GM12801 (cell line): ENCODE results near the gene ZBTB18.

Experiments used
- TF ChIP-seq, protein P1 (sequence below): IDR thresholded peaks from one replicate; pipeline ENCODE4 v1.5.1; 2011; ENCODE audit warnings: control low read depth; ENCODE audit not compliant: insufficient read length; ENCODE audit errors: extremely low read depth

The ZBTB18 gene

DNA sequence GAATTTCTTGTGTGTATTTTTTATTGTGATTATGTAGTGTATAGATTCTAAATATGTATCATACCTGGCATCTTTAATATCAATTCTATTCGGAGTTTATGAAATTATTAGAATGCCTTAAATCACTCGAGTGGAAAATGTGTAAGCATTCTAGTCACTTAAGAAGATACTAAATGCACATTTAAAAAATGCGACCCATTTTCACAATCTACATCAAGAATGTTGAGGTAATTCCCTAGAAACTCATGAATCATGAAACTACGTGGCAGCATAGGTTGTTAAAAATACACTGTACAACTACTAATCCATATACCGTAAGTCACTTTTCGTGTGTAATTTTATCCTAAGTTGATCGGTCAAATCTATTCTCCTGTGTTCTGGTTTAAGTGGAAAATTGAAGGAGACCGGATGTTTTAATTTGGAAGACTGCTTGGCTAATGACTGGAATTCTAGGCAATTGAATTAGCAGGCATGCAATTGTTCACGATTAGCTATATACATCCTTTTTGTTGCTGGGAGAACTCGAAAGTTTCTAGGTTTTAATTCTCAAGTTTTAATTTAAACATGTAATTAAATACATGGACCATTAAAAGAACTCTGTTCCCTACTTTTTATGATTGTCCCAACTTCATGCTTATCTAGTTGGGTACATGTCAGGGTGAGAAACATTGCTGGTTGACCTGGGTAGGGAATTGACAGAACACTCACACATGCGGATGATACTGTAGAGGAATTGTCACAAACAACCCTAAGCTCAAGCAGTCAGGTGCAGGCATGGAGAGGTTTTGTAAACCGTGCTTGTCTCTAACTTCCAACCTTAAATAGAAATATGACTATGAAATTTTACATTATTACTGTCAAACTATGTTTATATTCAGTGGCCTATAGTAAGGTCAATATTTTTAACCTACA is 6.6 kb downstream of the ZBTB18 start:
- TF ChIP-seq, protein P1, sequence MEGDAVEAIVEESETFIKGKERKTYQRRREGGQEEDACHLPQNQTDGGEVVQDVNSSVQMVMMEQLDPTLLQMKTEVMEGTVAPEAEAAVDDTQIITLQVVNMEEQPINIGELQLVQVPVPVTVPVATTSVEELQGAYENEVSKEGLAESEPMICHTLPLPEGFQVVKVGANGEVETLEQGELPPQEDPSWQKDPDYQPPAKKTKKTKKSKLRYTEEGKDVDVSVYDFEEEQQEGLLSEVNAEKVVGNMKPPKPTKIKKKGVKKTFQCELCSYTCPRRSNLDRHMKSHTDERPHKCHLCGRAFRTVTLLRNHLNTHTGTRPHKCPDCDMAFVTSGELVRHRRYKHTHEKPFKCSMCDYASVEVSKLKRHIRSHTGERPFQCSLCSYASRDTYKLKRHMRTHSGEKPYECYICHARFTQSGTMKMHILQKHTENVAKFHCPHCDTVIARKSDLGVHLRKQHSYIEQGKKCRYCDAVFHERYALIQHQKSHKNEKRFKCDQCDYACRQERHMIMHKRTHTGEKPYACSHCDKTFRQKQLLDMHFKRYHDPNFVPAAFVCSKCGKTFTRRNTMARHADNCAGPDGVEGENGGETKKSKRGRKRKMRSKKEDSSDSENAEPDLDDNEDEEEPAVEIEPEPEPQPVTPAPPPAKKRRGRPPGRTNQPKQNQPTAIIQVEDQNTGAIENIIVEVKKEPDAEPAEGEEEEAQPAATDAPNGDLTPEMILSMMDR, result no peak

DNA sequence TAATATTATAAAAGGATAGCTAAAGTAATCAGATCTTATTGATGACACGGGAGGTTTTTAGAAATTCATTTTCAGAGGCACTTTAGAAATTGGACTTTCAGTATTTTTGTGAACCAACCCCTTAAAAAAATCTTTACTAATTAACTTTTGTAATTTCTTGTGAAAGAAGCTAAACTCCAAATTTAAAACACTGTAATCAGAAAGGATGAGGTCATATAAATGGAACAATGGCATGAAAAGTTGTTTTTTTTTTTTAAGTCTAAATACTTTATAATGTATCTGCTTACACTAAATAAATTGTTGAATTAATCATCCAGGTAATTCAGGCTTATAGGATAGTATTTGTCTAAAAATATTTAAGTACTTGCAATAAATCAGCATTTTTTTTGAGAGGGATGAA is 9.0 kb downstream of the ZBTB18 start:
- TF ChIP-seq, protein P1, result no peak

DNA sequence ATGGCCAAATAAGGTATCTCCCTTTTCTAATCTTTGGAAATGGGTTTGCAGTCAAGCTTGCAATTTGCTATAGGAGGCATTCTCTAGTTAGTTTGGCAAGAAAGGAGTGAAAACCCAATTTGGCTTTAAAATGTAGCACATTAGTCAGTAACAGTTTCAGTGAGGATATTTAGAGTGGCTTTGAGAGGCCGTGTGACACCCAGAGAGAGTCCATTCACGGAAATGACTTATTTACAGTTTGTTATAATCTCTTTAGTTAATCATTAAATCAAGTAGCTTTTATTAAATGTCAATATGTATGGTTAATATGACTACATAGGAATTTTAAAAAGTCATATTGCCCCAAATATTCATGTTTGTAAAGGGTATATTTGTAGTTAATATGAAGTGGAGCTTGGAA is 9.6 kb downstream of the ZBTB18 start:
- TF ChIP-seq, protein P1, result no peak

DNA sequence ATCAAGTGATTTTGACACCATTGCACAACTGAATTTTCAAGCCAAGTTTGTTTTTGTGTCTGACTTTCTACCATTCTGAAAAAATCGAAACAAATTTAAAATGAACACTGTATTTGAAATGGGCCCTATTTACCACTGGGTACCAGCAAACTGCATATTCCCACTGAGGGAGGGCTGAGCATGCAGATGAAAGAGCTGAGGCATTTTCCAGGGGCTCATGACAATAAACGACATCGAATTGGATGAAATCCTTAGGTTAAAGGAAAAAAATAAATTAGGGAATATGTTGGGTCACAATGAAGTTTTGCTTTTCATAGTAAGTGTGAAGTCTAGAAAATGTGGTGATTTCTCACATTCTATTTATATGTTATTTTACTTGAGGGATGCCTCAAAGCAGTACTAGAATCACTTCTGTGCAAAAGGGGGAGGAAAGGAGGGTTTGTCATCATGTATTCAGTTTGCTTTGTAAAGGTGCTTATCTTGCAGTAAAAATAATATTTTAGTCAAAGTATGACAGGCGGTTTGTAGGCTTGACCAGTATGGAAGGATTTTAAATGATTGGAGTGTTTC is 11.2 kb downstream of the ZBTB18 start:
- TF ChIP-seq, protein P1, result no peak

DNA sequence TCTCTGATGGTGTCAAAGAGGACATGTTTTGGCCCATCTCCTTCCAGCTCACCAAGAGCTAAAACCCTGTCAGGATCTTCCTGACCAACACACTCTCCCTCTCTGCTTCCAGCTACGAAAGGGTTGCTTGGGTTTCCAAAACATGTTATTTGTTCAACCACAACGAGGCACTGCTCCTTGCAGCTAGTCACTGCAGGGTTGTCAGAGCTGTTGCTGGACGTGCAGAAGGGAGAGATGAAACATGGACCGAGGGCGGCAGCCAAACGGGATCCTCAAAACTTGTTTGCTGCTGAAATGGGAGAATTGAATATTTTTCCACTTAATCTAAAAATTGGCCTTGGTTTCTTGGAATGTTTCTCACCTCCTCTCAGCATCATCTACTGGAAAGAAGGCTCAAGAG is 12.4 kb downstream of the ZBTB18 start:
- TF ChIP-seq, protein P1, result no peak

DNA sequence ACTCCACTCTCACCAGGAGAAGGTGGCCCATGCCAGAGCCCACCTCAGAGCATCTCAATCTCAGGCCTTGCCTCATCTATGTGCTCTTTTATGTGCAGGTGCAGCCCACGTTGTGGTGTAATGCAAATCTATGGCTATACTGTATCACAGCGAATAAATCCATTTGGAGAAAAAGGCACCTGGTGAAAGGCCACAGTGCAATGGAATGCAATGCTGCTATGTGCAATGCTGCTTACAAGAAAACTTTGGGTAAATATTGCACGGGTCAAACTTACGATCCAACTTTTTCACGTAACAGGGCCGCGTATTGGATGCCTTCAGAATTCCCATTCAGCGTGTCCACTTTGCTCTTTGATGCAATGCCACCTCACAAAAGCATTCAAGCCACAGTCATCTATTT is 13.5 kb downstream of the ZBTB18 start:
- TF ChIP-seq, protein P1, result no peak

DNA sequence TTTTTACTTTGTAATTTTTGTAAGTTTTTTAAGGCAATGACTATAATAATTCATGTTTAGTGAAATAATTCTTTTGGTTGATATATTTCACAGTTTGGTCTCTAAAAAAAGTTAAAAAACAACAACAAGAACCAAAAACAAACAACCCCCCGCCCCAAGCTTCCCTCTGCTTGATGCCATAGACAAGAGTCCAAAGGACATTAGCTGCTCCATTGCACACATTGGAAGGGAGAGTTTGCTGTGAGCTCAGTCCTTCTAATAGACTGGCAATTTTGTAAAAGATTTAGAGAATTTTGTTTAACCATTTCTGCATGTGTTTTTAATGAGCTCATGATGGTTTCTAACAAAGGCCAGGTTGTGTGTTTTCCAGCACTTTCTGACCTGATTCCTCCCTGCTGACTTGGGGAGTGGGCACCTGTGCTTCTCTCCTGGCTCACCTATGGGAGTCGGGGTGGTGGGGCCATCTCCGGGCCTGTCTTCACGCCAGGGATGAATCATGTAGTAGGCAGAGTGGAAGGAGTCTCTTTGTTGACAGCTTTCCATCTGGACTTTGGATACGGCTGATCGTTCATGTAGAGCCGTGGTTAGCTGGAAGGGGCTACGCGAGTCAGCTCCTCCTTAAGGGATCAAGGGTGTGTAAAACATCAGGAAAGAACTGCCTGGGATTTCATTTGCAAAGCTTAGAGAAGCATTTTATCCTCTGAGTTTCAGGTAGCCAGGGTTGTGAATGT is 14.1 kb downstream of the ZBTB18 start:
- TF ChIP-seq, protein P1, result no peak
